K562 (cell line): ENCODE measurements around the gene NRCAM. TPM values are rescaled to one million over a fixed set of nuclear protein-coding genes. Genes with fewer than 3 reads are reported as not detected.
A peak's percentile ranks its signal among the peaks of the same experiment; 100 is the strongest.

ENCODE experiments used
- ATAC-seq: fragments of 200-7000 bp; cut with Tn5 transposase; 3 replicates; pipeline ENCODE4 v1.9.1; 2020; ENCODE audit warnings: moderate library complexity
- BruUV-seq: library from RNA; stranded (reverse); fragments of 400-500 nt; replicated peaks from 2 replicates; lab custom pipeline; 2021; lab: Mats Ljungman, UMichigan
- CTCF ChIA-PET: fragments of 300-600 bp; formaldehyde crosslinking; extraction: SDS; loops from one replicate; lab custom pipeline; 2021; ENCODE audit warnings: low intra/inter-chr PET ratio; lab: Yijun Ruan, JAX
- POLR2A ChIA-PET: fragments of 300-600, 350-650 bp; sonication (Branson Sonifier 250); formaldehyde crosslinking; extraction: SDS; loops from one replicate; lab custom pipeline; 2021; ENCODE audit warnings: antibody characterized with exemption, inconsistent platforms; lab: Yijun Ruan, JAX
- DNase-seq, 4 experiments: peaks; one replicate each; pipeline versions ENCODE4 v3.0.0 to v3.0.0-alpha.2; 2011 to 2018; ENCODE audit warnings: low spot score in 3 of 4, mixed read lengths in 3 of 4; ENCODE audit errors: extremely low read depth in 1 of 4
- FAIRE-seq: peaks from 2 replicates; lab custom pipeline; 2011; peaks lifted over from hg19 to GRCh38; lab: Jason Lieb, UNC
- H2AFZ ChIP-seq: 2 replicates; pipeline ENCODE4 v1.6.0; 2011; ENCODE audit warnings: low read depth, low read length, control low read depth, inconsistent platforms
- H3K27ac ChIP-seq: fragments of 200-600 bp; 3 replicates; pipeline ENCODE4 v1.8.0; 2011; ENCODE audit warnings: low read depth, mild to moderate bottlenecking, control low read depth, inconsistent platforms, low read length, moderate library complexity, mixed read lengths; ENCODE audit errors: extremely low read depth
- H3K27me3 ChIP-seq, 2 experiments: fragments of 300-600 bp in 1 of 2; 2 replicates in 1 of 2; 3 replicates in 1 of 2; pipeline versions ENCODE4 v1.6.0 to v1.8.0; 2011; ENCODE audit warnings: inconsistent platforms in 2 of 2, low read length in 2 of 2, mild to moderate bottlenecking in 1 of 2, mixed read lengths in 1 of 2, moderate library complexity in 1 of 2; ENCODE audit not compliant: control insufficient read depth in 2 of 2, insufficient read depth in 2 of 2
- H3K36me3 ChIP-seq: fragments of 300-600 bp; 3 replicates; pipeline ENCODE4 v1.8.0; 2011; ENCODE audit warnings: mild to moderate bottlenecking, low read length, inconsistent platforms; ENCODE audit not compliant: control insufficient read depth, insufficient read depth
- H3K4me1 ChIP-seq, 2 experiments: fragments of 200-600 bp in 1 of 2; replicated peaks in 1 of 2; 2 replicates in 1 of 2; 3 replicates in 1 of 2; pipeline versions ENCODE4 v1.5.1 to v1.8.0; 2011; ENCODE audit warnings: inconsistent platforms in 2 of 2, low read length in 2 of 2, mild to moderate bottlenecking in 1 of 2, mixed read lengths in 1 of 2, moderate library complexity in 1 of 2; ENCODE audit not compliant: control insufficient read depth in 2 of 2, insufficient read depth in 2 of 2
- H3K4me2 ChIP-seq: 2 replicates; pipeline ENCODE4 v1.6.1; 2011; ENCODE audit warnings: low read length, control low read depth, inconsistent platforms, mixed read lengths; ENCODE audit not compliant: insufficient read depth
- H3K4me3 ChIP-seq: fragments of 200-600 bp; sonication (generic), shearing (Covaris generic); 2 replicates; pipeline ENCODE4 v1.5.1; 2016; ENCODE audit warnings: control low read depth, inconsistent platforms
- H3K79me2 ChIP-seq: fragments of 200-600 bp; 3 replicates; pipeline ENCODE4 v1.8.0; 2011; ENCODE audit warnings: low read length, inconsistent platforms; ENCODE audit not compliant: control insufficient read depth, insufficient read depth
- H3K9ac ChIP-seq, 2 experiments: 2 replicates each; pipeline versions ENCODE4 v1.6.0 to v1.6.1; 2011; ENCODE audit warnings: low read depth in 2 of 2, low read length in 2 of 2, control low read depth in 1 of 2, inconsistent platforms in 1 of 2, mild to moderate bottlenecking in 1 of 2, mixed read lengths in 1 of 2; ENCODE audit not compliant: insufficient read depth in 1 of 2
- H3K9me1 ChIP-seq: one replicate; pipeline ENCODE4 v1.6.0; 2011; ENCODE audit warnings: inconsistent platforms, mild to moderate bottlenecking, low read length, moderate library complexity; ENCODE audit not compliant: control insufficient read depth, insufficient read depth
- H3K9me3 ChIP-seq: replicated peaks from 2 replicates; pipeline ENCODE4 v1.5.1; 2011; ENCODE audit warnings: low read depth, low read length, inconsistent platforms; ENCODE audit not compliant: control insufficient read depth, insufficient read depth
- H4K20me1 ChIP-seq: replicated peaks from 2 replicates; pipeline ENCODE4 v1.6.1; 2011; ENCODE audit warnings: low read length, inconsistent platforms, mixed read lengths; ENCODE audit not compliant: control insufficient read depth, insufficient read depth
- ATF1 ChIP-seq, 2 experiments: fragments of 450-650 bp in 1 of 2; IDR thresholded peaks; 2 replicates each; pipeline ENCODE4 v1.6.1; 2016; ENCODE audit warnings: missing compliant biosample characterization in 1 of 2, missing genetic modification characterization in 1 of 2
- CBX1 ChIP-seq: sonication (generic); IDR thresholded peaks from 2 replicates; pipeline ENCODE4 v1.6.1; 2016; ENCODE audit warnings: antibody characterized with exemption, low read depth, mild to moderate bottlenecking
- CCNT2 ChIP-seq: IDR thresholded peaks from 2 replicates; pipeline ENCODE4 v1.6.1; 2011; ENCODE audit warnings: borderline replicate concordance, low read depth, mild to moderate bottlenecking, moderate library complexity, mixed read lengths, low read length; ENCODE audit not compliant: insufficient read length; ENCODE audit errors: extremely low read depth
- ESRRB ChIP-seq: fragments of 250-450 bp; sonication (Bioruptor Pico); IDR thresholded peaks from 2 replicates; pipeline ENCODE4 v1.5.0; 2020; ENCODE audit warnings: mild to moderate bottlenecking, moderate library complexity, borderline replicate concordance
- HMG20A ChIP-seq: fragments of 450-650 bp; formaldehyde crosslinking; conservative IDR thresholded peaks from 2 replicates; pipeline ENCODE4 v1.4.0; 2020; ENCODE audit warnings: mild to moderate bottlenecking, mixed read lengths
- L3MBTL2 ChIP-seq: fragments of 450-650 bp; IDR thresholded peaks from 2 replicates; pipeline ENCODE4 v1.6.1; 2016; ENCODE audit warnings: mild to moderate bottlenecking, moderate library complexity
- MECOM ChIP-seq: fragments of 250-450 bp; sonication (Bioruptor Pico); IDR thresholded peaks from 2 replicates; pipeline ENCODE4 v1.8.0; 2022; ENCODE audit warnings: inconsistent platforms
- MTA3 ChIP-seq: fragments of 450-650 bp; formaldehyde crosslinking; IDR thresholded peaks from 2 replicates; pipeline ENCODE4 v1.6.1; 2017; ENCODE audit warnings: mild to moderate bottlenecking, borderline replicate concordance
- RBM22 ChIP-seq: fragments of 200-400 bp; formaldehyde crosslinking; IDR thresholded peaks from 2 replicates; pipeline ENCODE4 v1.6.1; 2018; ENCODE audit warnings: low read length, low read depth; ENCODE audit not compliant: poor library complexity, severe bottlenecking
- SIX5 ChIP-seq, 2 experiments: IDR thresholded peaks; 2 replicates each; pipeline ENCODE4 v1.6.1; 2011; ENCODE audit warnings: low read length in 2 of 2, borderline replicate concordance in 1 of 2, low read depth in 1 of 2, mild to moderate bottlenecking in 1 of 2, moderate library complexity in 1 of 2; ENCODE audit not compliant: insufficient read depth in 1 of 2
- SRF ChIP-seq, 2 experiments: fragments of 250-450, 450-650 bp in 1 of 2; sonication (Bioruptor Pico) in 1 of 2; sonication (generic) in 1 of 2; formaldehyde crosslinking; IDR thresholded peaks; 2 replicates each; pipeline versions ENCODE4 v1.5.0 to v1.5.1; 2020 to 2022; ENCODE audit warnings: mild to moderate bottlenecking in 1 of 2, missing genetic modification reagents in 1 of 2
- TGIF2 ChIP-seq: sonication (generic); formaldehyde crosslinking; IDR thresholded peaks from 2 replicates; pipeline ENCODE4 v1.8.1; 2022; ENCODE audit warnings: mild to moderate bottlenecking, missing genetic modification reagents, moderate library complexity
- ZFP1 ChIP-seq: fragments of 450-650 bp; formaldehyde crosslinking; IDR thresholded peaks from 2 replicates; pipeline ENCODE4 v1.4.0; 2020; ENCODE audit warnings: mild to moderate bottlenecking, mixed read lengths
- ZNF232 ChIP-seq: sonication (generic); formaldehyde crosslinking; IDR thresholded peaks from 2 replicates; pipeline ENCODE4 v1.8.0; 2022; ENCODE audit warnings: mild to moderate bottlenecking, missing genetic modification reagents
- ZNF274 ChIP-seq: IDR thresholded peaks from 2 replicates; pipeline ENCODE4 v1.6.1; 2011; ENCODE audit warnings: low read depth, mild to moderate bottlenecking, low read length, moderate library complexity, borderline replicate concordance
- ZNF41 ChIP-seq: fragments of 250-450 bp; sonication (Bioruptor Pico); conservative IDR thresholded peaks from 2 replicates; pipeline ENCODE4 v1.4.0; 2020; ENCODE audit warnings: mild to moderate bottlenecking
- WGBS: fragments of 100-300 bp; shearing (Covaris generic); methylation state at CpG from one replicate; pipeline ENCODE4 v1.1.6; 2016; ENCODE audit warnings: low coverage, mixed read lengths; ENCODE audit not compliant: insufficient coverage; ENCODE audit errors: missing lambda C conversion rate; 5-methylcytosine and 5-hydroxymethylcytosine counted together
- in situ Hi-C: fragments of 300-500 bp; cut with MboI; formaldehyde crosslinking; loops from 4 replicates; pipeline ENCODE4 v1.15.0; 2018; ENCODE audit warnings: inconsistent platforms, mixed read lengths
- intact Hi-C: fragments of 100-400 bp; cut with micrococcal nuclease; formaldehyde crosslinking; loops from 2 replicates; pipeline ENCODE4 v1.14.2; 2022
- polyA plus RNA-seq, 8 experiments: library from polyadenylated mRNA; depleted of rRNA in 4 of 8; stranded (reverse) in 5 of 8; unstranded in 3 of 8; fragments of >200 nt; fragmentation: Nextera tagmentation in 2 of 8; fragmentation: Illumina TruSeq in 1 of 8; extraction: Ambion mirVana in 2 of 8; extraction: Trizol in 1 of 8; gene quantifications; 2 replicates each; pipeline versions ENCODE4 v1.2.1 to v1.2.3, GENCODE V29; 2011 to 2014; ENCODE audit warnings: inconsistent platforms in 1 of 8, missing spikeins in 1 of 8
- total RNA-seq, 7 experiments: library from RNA; depleted of rRNA in 6 of 7; stranded (reverse); fragments of >200 nt in 6 of 7; fragmentation: Illumina TruSeq in 2 of 7; extraction: Trizol in 2 of 7; gene quantifications; 2 replicates each; pipeline versions ENCODE4 v1.2.1 to v1.2.3, GENCODE V29; 2011 to 2021; ENCODE audit warnings: low replicate concordance in 1 of 7
- TF ChIP-seq, protein P1 (sequence below): fragments of 450-650 bp; conservative IDR thresholded peaks from 2 replicates; pipeline ENCODE4 v1.6.1; 2016; ENCODE audit warnings: missing genetic modification characterization, low read depth, mild to moderate bottlenecking, missing compliant biosample characterization, moderate library complexity
- TF ChIP-seq, protein P2 (sequence below): fragments of 250-450 bp; sonication (Bioruptor Pico); IDR thresholded peaks from 2 replicates; pipeline ENCODE4 v1.9.0; 2021; ENCODE audit warnings: mild to moderate bottlenecking

The NRCAM gene
- total and polyA plus RNA-seq, 9 of the 15 experiments (the other 6 are each of a cell fraction or from before 2014, with no cell fraction given) = 0.03 to 0.54 (median 0.12) TPM; not detected in 1

- CTCF ChIA-PET = no interaction called here
- BruUV-seq = no TSS peak
- TF ChIP-seq, protein P1, sequence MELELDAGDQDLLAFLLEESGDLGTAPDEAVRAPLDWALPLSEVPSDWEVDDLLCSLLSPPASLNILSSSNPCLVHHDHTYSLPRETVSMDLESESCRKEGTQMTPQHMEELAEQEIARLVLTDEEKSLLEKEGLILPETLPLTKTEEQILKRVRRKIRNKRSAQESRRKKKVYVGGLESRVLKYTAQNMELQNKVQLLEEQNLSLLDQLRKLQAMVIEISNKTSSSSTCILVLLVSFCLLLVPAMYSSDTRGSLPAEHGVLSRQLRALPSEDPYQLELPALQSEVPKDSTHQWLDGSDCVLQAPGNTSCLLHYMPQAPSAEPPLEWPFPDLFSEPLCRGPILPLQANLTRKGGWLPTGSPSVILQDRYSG (tag) = no peak
- no peak for TF ChIP-seq ESRRB (CRISPR knock-in tag)
- TF ChIP-seq ZNF232 (CRISPR knock-in tag) = no peak
- TF ChIP-seq HMG20A (CRISPR knock-in tag) = no peak
- TF ChIP-seq CBX1 = no peak
- no peak for TF ChIP-seq ZNF41 (CRISPR knock-in tag)
- TF ChIP-seq TGIF2 (CRISPR knock-in tag) = no peak
- TF ChIP-seq MECOM (CRISPR knock-in tag) = no peak; the same call in 1 of the 2 replicates
- TF ChIP-seq, protein P2, sequence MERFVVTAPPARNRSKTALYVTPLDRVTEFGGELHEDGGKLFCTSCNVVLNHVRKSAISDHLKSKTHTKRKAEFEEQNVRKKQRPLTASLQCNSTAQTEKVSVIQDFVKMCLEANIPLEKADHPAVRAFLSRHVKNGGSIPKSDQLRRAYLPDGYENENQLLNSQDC (CRISPR knock-in tag) = no peak
- no peak for TF ChIP-seq ZNF274
- peak; percentile 55 for TF ChIP-seq CCNT2
- no peak; a peak in 1 of 4 replicates for TF ChIP-seq SRF (CRISPR knock-in tag; IDR thresholded peaks at IDR 0.05)
- no peak for TF ChIP-seq RBM22
- TF ChIP-seq MTA3 = 0 out of 2 replicates have a peak, but pooled peaks have one; percentile 2
- TF ChIP-seq SIX5 (IDR thresholded peaks at IDR 0.05; ENCODE audit: borderline replicate concordance in 1 of 2, insufficient read depth in 1 of 2, low read depth in 1 of 2, low read length in 2 of 2) = no peak
- TF ChIP-seq ATF1 (CRISPR knock-in tag; IDR thresholded peaks at IDR 0.05) = no peak
- TF ChIP-seq ATF1 (tag; IDR thresholded peaks at IDR 0.05) = no peak
- no peak for TF ChIP-seq ZFP1 (CRISPR knock-in tag)
- TF ChIP-seq L3MBTL2 = no peak
Measured at GRCh38 chr7:108103558-108104298, 352.5 kb downstream of the NRCAM start.

More at GRCh38 chr7:108103558-108104298, 352.5 kb downstream of the NRCAM start:
- intact Hi-C loops (loop anchor here (5.0 kb wide), 1 partner anchor 211 kb away; the partner anchor contains the start of gene DLD), in situ Hi-C loops (no loop called here)
- peak overlapping the region; percentile 87 for H2AFZ ChIP-seq
- H3K27me3 ChIP-seq = no peaks in the 10 kb centered on the region
- DNase-seq = peak; percentile 39 to 86 (median 62)
- H4K20me1 ChIP-seq = no peaks in the 10 kb centered on the region
- peak overlapping the region in 1 of 2 experiments; percentile 49; a peak in 2 of 4 replicates for H3K9ac ChIP-seq
- no peaks in the 10 kb centered on the region for H3K36me3 ChIP-seq
- H3K9me1 ChIP-seq = no peaks in the 10 kb centered on the region
- peak; percentile 94 for ATAC-seq
- no peaks in the 10 kb centered on the region for H3K9me3 ChIP-seq
- POLR2A ChIA-PET = interaction anchor here (1.0 to 1.8 kb wide), 2 partner anchors 8 to 14 kb away, joined by 4 to 6 read pairs; no protein-coding TSS in a partner anchor
- 3% methylated on average over 5 of the region's 5 CpGs for WGBS
- peak overlapping the region; percentile 65 for H3K4me2 ChIP-seq
- H3K4me3 ChIP-seq = no peak overlapping the region
- H3K79me2 ChIP-seq = no peaks in the 10 kb centered on the region
- peaks cover 14 to 24% of the 10 kb centered on the region in 2 experiments for H3K4me1 ChIP-seq
- peak overlapping the region; percentile 72 for H3K27ac ChIP-seq
- FAIRE-seq = peak; percentile 95
